HepG2 (cell line): ENCODE measurements around the gene FAM20C. TPM values are rescaled to one million over a fixed set of nuclear protein-coding genes. Genes with fewer than 3 reads are reported as not detected.

Experiments used
- ATAC-seq: fragments of 200-7000 bp; cut with Tn5 transposase; 3 replicates; pipeline ENCODE4 v1.9.1; 2020; ENCODE audit warnings: mild to moderate bottlenecking, moderate library complexity
- BruUV-seq: library from RNA; stranded (reverse); fragments of 400-500 nt; replicated peaks from 2 replicates; lab custom pipeline; 2021; lab: Mats Ljungman, UMichigan
- CTCF ChIA-PET: fragments of 300-600 bp; formaldehyde crosslinking; extraction: SDS; loops from one replicate; lab custom pipeline; 2021; ENCODE audit warnings: low total read pairs, inconsistent platforms, low intra/inter-chr PET ratio; lab: Yijun Ruan, JAX
- POLR2A ChIA-PET: fragments of 350-600 bp; sonication (Branson Sonifier 250); formaldehyde crosslinking; loops from one replicate; lab custom pipeline; 2020; ENCODE audit warnings: antibody characterized with exemption, inconsistent platforms; lab: Yijun Ruan, JAX
- DNase-seq: peaks from one replicate; pipeline ENCODE4 v3.0.0-alpha.2; 2015; ENCODE audit warnings: low spot score
- FAIRE-seq: peaks from 3 replicates; lab custom pipeline; 2011; peaks lifted over from hg19 to GRCh38; lab: Jason Lieb, UNC
- H2AFZ ChIP-seq: one replicate; pipeline ENCODE4 v1.6.1; 2011; ENCODE audit warnings: low read length, inconsistent platforms
- H3K27ac ChIP-seq: fragments of 300-600 bp; 3 replicates; pipeline ENCODE4 v1.8.0; 2011; ENCODE audit warnings: mixed run types, mild to moderate bottlenecking, mixed read lengths, low read length, inconsistent platforms; ENCODE audit not compliant: insufficient read depth; ENCODE audit errors: extremely low read length
- H3K27me3 ChIP-seq, 2 experiments: fragments of 200-600 bp in 1 of 2; 2 replicates in 1 of 2; 3 replicates in 1 of 2; pipeline versions ENCODE4 v1.6.0 to v1.8.0; 2011; ENCODE audit warnings: low read length in 2 of 2, mild to moderate bottlenecking in 2 of 2, moderate library complexity in 2 of 2, inconsistent platforms in 1 of 2; ENCODE audit not compliant: insufficient read depth in 2 of 2, control insufficient read depth in 1 of 2
- H3K36me3 ChIP-seq, 2 experiments: fragments of 200-600 bp in 1 of 2; replicated peaks in 1 of 2; 2 replicates in 1 of 2; 3 replicates in 1 of 2; pipeline versions ENCODE4 v1.5.1 to v1.8.0; 2011; ENCODE audit warnings: low read length in 2 of 2, inconsistent platforms in 1 of 2; ENCODE audit not compliant: insufficient read depth in 2 of 2, control insufficient read depth in 1 of 2
- H3K4me1 ChIP-seq: 2 replicates; pipeline ENCODE4 v1.5.1; 2012; ENCODE audit warnings: low read length, inconsistent platforms; ENCODE audit not compliant: insufficient read depth
- H3K4me2 ChIP-seq: 2 replicates; pipeline ENCODE4 v1.6.0; 2011; ENCODE audit warnings: low read depth, low read length, inconsistent platforms
- H3K4me3 ChIP-seq, 3 experiments: fragments of 200-600 bp in 1 of 3; sonication (generic), shearing (Covaris generic) in 1 of 3; replicated peaks in 1 of 3; 2 replicates each; pipeline ENCODE4 v1.5.1; 2011 to 2016; ENCODE audit warnings: low read length in 3 of 3, inconsistent platforms in 2 of 3, low read depth in 2 of 3, mild to moderate bottlenecking in 2 of 3, control low read depth in 1 of 3, mixed read lengths in 1 of 3; ENCODE audit not compliant: insufficient read depth in 1 of 3
- H3K79me2 ChIP-seq: one replicate; pipeline ENCODE4 v1.6.1; 2011; ENCODE audit warnings: low read length, inconsistent platforms; ENCODE audit not compliant: insufficient read depth
- H3K9ac ChIP-seq: 2 replicates; pipeline ENCODE4 v1.6.0; 2011; ENCODE audit warnings: mild to moderate bottlenecking, low read depth, low read length, inconsistent platforms; ENCODE audit not compliant: insufficient read depth
- H3K9me3 ChIP-seq: 2 replicates; pipeline ENCODE4 v1.5.1; 2012; ENCODE audit warnings: mild to moderate bottlenecking, low read length
- H4K20me1 ChIP-seq: 2 replicates; pipeline ENCODE4 v1.6.0; 2011; ENCODE audit warnings: inconsistent platforms, mild to moderate bottlenecking, low read length, moderate library complexity; ENCODE audit not compliant: insufficient read depth
- ARID2 ChIP-seq: sonication (generic); formaldehyde crosslinking; IDR thresholded peaks from 2 replicates; pipeline ENCODE4 v1.8.1; 2022; ENCODE audit warnings: mild to moderate bottlenecking, missing genetic modification reagents, borderline replicate concordance
- ATF7 ChIP-seq, 2 experiments: fragments of 450-650 bp in 1 of 2; sonication (generic) in 1 of 2; formaldehyde crosslinking in 1 of 2; IDR thresholded peaks; 2 replicates each; pipeline versions ENCODE4 v1.4.0 to v1.6.1; 2016 to 2020; ENCODE audit warnings: antibody characterized with exemption in 1 of 2, mild to moderate bottlenecking in 1 of 2, missing genetic modification reagents in 1 of 2
- GATA4 ChIP-seq: sonication (generic); IDR thresholded peaks from 2 replicates; pipeline ENCODE4 v1.6.1; 2016; ENCODE audit warnings: antibody characterized with exemption, low read depth, borderline replicate concordance
- KDM2A ChIP-seq: sonication (generic); formaldehyde crosslinking; IDR thresholded peaks from 2 replicates; pipeline ENCODE4 v1.4.0; 2020; ENCODE audit warnings: low read depth, missing genetic modification reagents, borderline replicate concordance
- ZFP62 ChIP-seq: sonication (generic); formaldehyde crosslinking; IDR thresholded peaks from 2 replicates; pipeline ENCODE4 v1.4.0; 2020; ENCODE audit warnings: missing genetic modification reagents
- ZKSCAN8 ChIP-seq: IDR thresholded peaks from 2 replicates; pipeline ENCODE4 v1.6.1; 2016; ENCODE audit warnings: borderline replicate concordance, missing genetic modification reagents, missing compliant biosample characterization
- ZSCAN20 ChIP-seq: sonication (generic); formaldehyde crosslinking; IDR thresholded peaks from 2 replicates; pipeline ENCODE4 v1.4.0; 2020; ENCODE audit warnings: missing genetic modification reagents, mild to moderate bottlenecking, borderline replicate concordance
- WGBS: methylation state at CpG from one replicate; pipeline ENCODE4 v1.1.6; 2017; ENCODE audit warnings: low lambda C conversion rate; 5-methylcytosine and 5-hydroxymethylcytosine counted together
- in situ Hi-C: cut with HindIII; loops from 2 replicates; pipeline ENCODE4 v1.10.0; 2017; ENCODE audit warnings: low pct_unique_long_range_greater_than_20kb; ENCODE audit not compliant: extremely low pct_ligation_motif_present
- intact Hi-C: fragments of 100-400 bp; cut with micrococcal nuclease; formaldehyde crosslinking; loops from one replicate; pipeline ENCODE4 v1.10.0; 2022; ENCODE audit not compliant: unreplicated experiment
- polyA plus RNA-seq, 8 experiments: library from polyadenylated mRNA; depleted of rRNA in 3 of 8; stranded (reverse) in 7 of 8; unstranded in 1 of 8; fragments of >200 nt; fragmentation: Illumina TruSeq in 4 of 8; extraction: Trizol in 4 of 8; gene quantifications; 2 replicates each; pipeline versions ENCODE4 v1.2.1 to v1.2.3, GENCODE V29; 2011 to 2016; ENCODE audit warnings: low read depth in 4 of 8, missing spikeins in 1 of 8, mixed read lengths in 1 of 8; ENCODE audit not compliant: insufficient read depth in 1 of 8
- total RNA-seq, 5 experiments: library from RNA; depleted of rRNA; stranded (reverse); fragments of >200 nt; fragmentation: Illumina TruSeq; extraction: Trizol; gene quantifications; 2 replicates each; pipeline ENCODE4 v1.2.3, GENCODE V29; 2016; ENCODE audit warnings: low read depth in 1 of 5
- TF ChIP-seq, protein P1 (sequence below): sonication (generic); formaldehyde crosslinking; IDR thresholded peaks from 2 replicates; pipeline ENCODE4 v1.4.0; 2020; ENCODE audit warnings: mild to moderate bottlenecking, missing genetic modification reagents
- TF ChIP-seq, protein P2 (sequence below): sonication (generic); formaldehyde crosslinking; IDR thresholded peaks from 2 replicates; pipeline ENCODE4 v1.5.0; 2020; ENCODE audit warnings: mild to moderate bottlenecking, missing genetic modification reagents
- TF ChIP-seq, protein P3 (sequence below): sonication (generic); formaldehyde crosslinking; IDR thresholded peaks from 2 replicates; pipeline ENCODE4 v1.5.0; 2020; ENCODE audit warnings: mild to moderate bottlenecking, missing genetic modification reagents, borderline replicate concordance

The FAM20C gene
- total and polyA plus RNA-seq, 2 of the 13 experiments (the other 11 are each of a cell fraction or from before 2014, with no cell fraction given), result 11.9 to 19.9 TPM

DNA sequence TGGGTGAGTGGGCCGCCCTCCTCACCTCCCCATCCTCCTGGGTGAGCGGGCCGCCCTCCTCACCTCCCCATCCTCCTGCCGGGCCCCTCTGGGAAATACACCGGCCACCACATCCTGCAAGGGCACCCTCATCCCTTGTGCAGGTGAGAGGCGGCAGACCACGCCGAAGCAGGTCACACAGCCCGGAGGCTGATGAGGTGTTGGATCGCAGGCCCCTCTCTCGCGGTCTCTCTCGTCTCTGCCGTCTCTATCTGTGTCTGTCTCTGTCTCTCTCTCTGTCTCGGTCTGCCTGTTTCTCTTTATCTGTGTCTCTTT lies 66.8 kb downstream of the FAM20C start (continued):
- TF ChIP-seq ZSCAN20, result no peak

GRCh38 chr7:259751-260405 lies 67.5 kb downstream of the FAM20C start:
- TF ChIP-seq, protein P1, sequence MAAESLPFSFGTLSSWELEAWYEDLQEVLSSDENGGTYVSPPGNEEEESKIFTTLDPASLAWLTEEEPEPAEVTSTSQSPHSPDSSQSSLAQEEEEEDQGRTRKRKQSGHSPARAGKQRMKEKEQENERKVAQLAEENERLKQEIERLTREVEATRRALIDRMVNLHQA (CRISPR knock-in tag), result no peak
- TF ChIP-seq, protein P2, sequence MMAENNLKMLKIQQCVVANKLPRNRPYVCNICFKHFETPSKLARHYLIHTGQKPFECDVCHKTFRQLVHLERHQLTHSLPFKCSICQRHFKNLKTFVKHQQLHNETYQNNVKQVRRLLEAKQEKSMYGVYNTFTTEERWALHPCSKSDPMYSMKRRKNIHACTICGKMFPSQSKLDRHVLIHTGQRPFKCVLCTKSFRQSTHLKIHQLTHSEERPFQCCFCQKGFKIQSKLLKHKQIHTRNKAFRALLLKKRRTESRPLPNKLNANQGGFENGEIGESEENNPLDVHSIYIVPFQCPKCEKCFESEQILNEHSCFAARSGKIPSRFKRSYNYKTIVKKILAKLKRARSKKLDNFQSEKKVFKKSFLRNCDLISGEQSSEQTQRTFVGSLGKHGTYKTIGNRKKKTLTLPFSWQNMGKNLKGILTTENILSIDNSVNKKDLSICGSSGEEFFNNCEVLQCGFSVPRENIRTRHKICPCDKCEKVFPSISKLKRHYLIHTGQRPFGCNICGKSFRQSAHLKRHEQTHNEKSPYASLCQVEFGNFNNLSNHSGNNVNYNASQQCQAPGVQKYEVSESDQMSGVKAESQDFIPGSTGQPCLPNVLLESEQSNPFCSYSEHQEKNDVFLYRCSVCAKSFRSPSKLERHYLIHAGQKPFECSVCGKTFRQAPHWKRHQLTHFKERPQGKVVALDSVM (CRISPR knock-in tag), result no peak
- no peak for TF ChIP-seq ARID2 (CRISPR knock-in tag)
- no peak for TF ChIP-seq ZKSCAN8 (CRISPR knock-in tag)
- no peak for TF ChIP-seq ZFP62 (CRISPR knock-in tag)
- no peak for TF ChIP-seq KDM2A (CRISPR knock-in tag)
- TF ChIP-seq ATF7 (IDR thresholded peaks at IDR 0.05), result no peak
- TF ChIP-seq ATF7 (CRISPR knock-in tag; IDR thresholded peaks at IDR 0.05), result no peak
- TF ChIP-seq GATA4, result no peak
- TF ChIP-seq, protein P3, sequence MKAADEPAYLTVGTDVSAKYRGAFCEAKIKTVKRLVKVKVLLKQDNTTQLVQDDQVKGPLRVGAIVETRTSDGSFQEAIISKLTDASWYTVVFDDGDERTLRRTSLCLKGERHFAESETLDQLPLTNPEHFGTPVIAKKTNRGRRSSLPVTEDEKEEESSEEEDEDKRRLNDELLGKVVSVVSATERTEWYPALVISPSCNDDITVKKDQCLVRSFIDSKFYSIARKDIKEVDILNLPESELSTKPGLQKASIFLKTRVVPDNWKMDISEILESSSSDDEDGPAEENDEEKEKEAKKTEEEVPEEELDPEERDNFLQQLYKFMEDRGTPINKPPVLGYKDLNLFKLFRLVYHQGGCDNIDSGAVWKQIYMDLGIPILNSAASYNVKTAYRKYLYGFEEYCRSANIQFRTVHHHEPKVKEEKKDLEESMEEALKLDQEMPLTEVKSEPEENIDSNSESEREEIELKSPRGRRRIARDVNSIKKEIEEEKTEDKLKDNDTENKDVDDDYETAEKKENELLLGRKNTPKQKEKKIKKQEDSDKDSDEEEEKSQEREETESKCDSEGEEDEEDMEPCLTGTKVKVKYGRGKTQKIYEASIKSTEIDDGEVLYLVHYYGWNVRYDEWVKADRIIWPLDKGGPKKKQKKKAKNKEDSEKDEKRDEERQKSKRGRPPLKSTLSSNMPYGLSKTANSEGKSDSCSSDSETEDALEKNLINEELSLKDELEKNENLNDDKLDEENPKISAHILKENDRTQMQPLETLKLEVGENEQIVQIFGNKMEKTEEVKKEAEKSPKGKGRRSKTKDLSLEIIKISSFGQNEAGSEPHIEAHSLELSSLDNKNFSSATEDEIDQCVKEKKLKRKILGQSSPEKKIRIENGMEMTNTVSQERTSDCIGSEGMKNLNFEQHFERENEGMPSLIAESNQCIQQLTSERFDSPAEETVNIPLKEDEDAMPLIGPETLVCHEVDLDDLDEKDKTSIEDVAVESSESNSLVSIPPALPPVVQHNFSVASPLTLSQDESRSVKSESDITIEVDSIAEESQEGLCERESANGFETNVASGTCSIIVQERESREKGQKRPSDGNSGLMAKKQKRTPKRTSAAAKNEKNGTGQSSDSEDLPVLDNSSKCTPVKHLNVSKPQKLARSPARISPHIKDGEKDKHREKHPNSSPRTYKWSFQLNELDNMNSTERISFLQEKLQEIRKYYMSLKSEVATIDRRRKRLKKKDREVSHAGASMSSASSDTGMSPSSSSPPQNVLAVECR (CRISPR knock-in tag), result no peak
- BruUV-seq, result TSS peak; percentile 51
- Histone ChIP-seq H3K79me2 (no peaks in the 10 kb centered on the region), H3K36me3 (peaks cover 6 to 19% of the 10 kb centered on the region in 2 experiments; a peak in 3 of 5 replicates), H3K27ac (no peak overlapping the region), H4K20me1 (no peaks in the 10 kb centered on the region), H2AFZ (no peak overlapping the region), H3K9me3 (peaks cover 28% of the 10 kb centered on the region), H3K9ac (no peak overlapping the region), H3K4me3 (no peak overlapping the region), H3K27me3 (no peaks in the 10 kb centered on the region), H3K4me2 (no peak overlapping the region), H3K4me1 (no peaks in the 10 kb centered on the region)
- FAIRE-seq, result no peak
- in situ Hi-C loops (no loop called here), intact Hi-C loops (no loop called here)
- DNase-seq, result no peak
- no peak for ATAC-seq
- WGBS, result 94% methylated on average over 37 of the region's 44 CpGs
- POLR2A ChIA-PET, result no interaction called here
- CTCF ChIA-PET, result no interaction called here
